ENCODE results near the gene PPP2R2C.

DNA sequence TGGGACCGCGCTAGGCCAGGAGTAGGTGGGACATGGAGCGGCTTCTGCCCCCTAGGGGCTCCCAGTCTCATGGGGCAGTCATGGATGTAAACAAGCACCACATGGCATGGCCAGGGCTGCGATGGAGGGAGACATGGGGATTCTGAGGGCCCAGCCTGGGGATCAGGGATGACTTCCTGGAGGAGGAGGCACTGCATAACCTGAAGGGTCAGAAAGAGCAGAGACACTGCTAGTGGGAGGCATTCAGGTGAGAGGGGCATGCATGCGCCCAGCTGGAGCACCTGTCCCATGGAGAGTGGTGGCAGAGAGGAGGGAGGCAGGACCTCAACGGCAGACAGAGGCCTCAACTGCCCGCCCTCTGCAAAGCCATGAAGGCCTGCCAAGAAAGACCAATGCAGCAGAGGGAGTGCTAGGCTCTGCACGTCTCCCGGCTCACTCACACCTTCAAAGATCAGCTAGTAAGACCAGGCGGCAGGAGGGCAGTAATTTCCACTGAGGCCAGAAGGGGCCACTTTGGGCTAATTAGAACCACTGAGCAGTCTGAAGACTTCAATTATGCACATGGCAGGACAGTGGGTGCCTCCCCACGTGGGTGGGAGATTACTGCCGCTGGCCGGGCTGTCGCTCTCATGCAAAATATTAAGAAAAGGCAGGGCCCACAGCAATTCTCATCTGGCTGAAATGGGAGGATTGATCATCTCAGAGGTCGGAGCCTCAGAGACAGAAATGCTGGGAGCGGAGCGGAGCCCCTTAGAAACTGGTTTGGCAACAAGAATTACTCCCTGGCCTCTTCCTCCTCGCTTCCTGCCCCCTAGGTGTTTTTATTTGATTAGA lies 69.6 kb downstream of the PPP2R2C start:
- TF ChIP-seq, protein P1, sequence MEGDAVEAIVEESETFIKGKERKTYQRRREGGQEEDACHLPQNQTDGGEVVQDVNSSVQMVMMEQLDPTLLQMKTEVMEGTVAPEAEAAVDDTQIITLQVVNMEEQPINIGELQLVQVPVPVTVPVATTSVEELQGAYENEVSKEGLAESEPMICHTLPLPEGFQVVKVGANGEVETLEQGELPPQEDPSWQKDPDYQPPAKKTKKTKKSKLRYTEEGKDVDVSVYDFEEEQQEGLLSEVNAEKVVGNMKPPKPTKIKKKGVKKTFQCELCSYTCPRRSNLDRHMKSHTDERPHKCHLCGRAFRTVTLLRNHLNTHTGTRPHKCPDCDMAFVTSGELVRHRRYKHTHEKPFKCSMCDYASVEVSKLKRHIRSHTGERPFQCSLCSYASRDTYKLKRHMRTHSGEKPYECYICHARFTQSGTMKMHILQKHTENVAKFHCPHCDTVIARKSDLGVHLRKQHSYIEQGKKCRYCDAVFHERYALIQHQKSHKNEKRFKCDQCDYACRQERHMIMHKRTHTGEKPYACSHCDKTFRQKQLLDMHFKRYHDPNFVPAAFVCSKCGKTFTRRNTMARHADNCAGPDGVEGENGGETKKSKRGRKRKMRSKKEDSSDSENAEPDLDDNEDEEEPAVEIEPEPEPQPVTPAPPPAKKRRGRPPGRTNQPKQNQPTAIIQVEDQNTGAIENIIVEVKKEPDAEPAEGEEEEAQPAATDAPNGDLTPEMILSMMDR (IDR thresholded peaks at IDR 0.05; ENCODE audit: poor library complexity, severe bottlenecking) = no peak
- no peak for TF ChIP-seq SMC3 (conservative IDR thresholded peaks at IDR 0.05; ENCODE audit: poor library complexity)
- no peak for TF ChIP-seq EP300 (conservative IDR thresholded peaks at IDR 0.05; ENCODE audit: poor library complexity, severe bottlenecking)
- no peak for TF ChIP-seq TAF1 (IDR thresholded peaks at IDR 0.05; ENCODE audit: low read depth)
- TF ChIP-seq EZH2 (IDR thresholded peaks at IDR 0.05; ENCODE audit: borderline replicate concordance, insufficient read depth, low read length, poor library complexity, severe bottlenecking) = no peak
